Hematopoietic multipotent progenitor cell treated with erythropoietin and hydrocortisone succinate and interleukin-3 and kit ligand, for 15 days (in vitro differentiated cells): ENCODE measurements around the gene PBOV1.
"Not testable (repeated sequence)": the region's sequence is repeated elsewhere in the genome, so short reads cannot be mapped to it uniquely, and the experiment has no call there.

Experiments used
- DNase-seq: peaks from one replicate; pipeline ENCODE4 v3.0.0-alpha.2; 2015; ENCODE audit warnings: low spot score

PBOV1 gene

DNA sequence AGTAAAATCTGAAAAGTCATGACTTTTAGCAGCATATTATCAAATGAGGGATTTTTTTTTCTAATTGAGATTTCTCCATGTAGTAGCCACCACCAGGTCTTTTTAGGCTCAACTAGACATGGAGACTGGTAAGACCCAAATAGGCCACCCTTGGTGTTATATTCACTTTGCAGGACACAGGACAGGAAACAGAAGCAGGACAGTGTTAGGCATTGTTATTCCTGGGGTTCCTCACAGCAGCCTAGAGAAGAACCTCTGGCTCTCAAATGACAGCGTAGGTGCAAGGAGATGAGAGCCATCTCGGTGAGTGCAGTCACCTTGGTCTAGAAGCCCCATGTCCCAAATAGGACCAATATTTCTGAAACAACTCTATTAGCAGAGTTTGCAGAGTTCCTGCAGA is 19.2 kb upstream of the PBOV1 start:
- no peak for DNase-seq

DNA sequence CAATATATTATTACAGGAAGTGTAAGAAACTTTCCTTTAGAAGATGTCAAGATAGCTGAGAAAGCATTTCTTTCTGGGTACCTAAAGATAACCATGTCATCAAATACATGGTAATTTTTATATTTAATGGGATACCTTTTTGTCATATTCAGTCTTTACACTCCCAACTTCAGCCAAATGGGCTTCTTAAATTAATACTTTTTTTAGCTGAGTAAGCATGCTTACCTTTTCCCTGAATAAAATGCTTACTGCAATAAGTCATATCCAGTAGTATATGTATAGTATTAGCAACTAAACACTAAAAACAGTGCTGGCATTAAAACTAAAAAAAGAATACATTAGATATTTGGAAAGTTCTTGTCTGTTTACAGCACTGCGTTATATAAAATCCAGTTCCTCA is 17.4 kb upstream of the PBOV1 start:
- no peak for DNase-seq

DNA sequence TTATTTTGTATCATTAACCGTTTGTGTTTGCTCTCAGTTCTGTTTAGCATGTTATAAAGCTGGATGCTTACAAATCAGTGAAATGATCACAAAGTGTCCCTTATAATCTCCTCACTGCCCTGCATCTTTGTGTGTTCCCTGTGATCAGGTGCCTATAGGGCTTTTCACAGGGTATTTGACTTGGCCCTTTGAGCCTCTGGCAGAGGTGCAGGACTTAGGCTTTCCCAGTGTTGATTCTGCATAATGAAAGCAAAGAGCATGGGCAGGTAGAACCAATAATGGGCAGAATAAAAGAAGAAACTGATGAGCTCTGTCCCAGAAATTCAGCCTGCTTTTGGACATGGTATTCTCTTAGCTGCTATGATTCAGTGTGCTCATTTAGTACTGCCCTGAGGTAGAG is 16.9 kb upstream of the PBOV1 start:
- no peak for DNase-seq

DNA sequence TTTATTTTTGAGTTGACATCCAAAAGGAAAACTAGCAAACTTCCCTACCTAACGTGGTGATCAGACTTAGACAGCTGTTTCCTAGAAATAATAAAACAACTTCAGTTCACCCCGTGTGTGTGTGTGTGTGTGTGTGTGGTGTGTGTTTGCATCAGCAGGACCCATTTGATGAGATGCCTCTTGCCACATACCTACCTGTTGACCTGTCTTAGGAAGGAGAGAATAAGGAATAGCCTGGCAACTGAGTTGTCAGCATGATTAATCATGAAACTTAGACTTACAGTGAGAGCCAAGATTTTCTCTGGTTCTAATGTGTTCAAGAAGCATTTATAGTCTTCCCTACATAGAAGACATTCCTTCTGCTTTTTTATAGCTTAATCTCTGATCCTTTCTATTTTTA is 16.1 kb upstream of the PBOV1 start:
- no peak for DNase-seq

DNA sequence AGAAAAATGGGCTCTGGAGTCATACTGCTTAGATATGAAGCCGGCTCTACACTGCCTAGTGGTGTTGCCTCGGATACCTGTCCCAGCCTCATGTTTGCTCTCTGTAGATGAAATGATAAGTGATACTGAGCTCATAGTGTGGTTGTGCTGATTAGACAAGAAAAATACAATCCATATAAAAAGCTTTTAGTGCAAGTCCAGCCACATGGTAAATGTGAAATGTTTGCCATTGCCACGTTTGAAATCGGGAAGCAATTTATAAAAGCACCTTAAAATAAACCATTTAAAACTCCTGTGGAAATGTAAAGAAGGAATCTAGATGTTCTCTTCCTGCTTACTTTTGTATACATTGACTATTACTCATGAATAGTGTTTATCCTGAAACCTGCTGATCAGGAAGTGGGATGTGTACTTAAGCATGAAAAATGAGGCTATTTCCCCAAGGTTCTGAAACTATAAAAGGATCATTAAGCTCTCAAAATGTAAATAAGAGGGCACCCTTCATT is 13.1 kb upstream of the PBOV1 start:
- no peak for DNase-seq

DNA sequence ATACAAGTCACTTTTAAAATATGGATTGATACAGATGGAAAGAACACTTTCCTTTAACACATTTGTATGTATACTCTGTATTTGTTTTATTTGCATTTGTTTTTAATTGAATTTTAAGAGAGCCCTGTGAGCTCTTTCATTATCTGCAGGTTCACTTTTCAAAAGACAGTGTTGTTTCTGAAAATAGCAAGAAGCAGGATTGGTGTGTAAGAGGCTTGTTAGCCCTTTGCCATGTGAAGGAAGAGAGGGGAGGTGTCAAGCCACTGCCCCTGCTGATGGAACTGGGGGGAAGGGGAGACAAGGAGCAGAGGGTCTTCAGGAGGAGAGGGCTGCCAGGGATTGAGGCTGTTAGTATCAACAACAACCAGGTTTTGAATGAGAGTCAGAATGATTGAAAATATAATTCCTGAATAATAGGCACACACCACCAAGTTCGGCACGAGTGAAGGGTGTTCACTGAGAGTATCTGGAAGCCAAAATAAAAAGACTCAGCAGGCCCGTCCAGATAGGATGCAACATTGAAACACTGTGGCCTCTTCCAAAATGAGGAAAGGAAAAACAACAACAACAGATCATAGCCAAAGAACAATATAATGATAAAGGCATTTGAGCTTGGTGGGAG is 12.6 kb upstream of the PBOV1 start:
- DNase-seq = no peak

DNA sequence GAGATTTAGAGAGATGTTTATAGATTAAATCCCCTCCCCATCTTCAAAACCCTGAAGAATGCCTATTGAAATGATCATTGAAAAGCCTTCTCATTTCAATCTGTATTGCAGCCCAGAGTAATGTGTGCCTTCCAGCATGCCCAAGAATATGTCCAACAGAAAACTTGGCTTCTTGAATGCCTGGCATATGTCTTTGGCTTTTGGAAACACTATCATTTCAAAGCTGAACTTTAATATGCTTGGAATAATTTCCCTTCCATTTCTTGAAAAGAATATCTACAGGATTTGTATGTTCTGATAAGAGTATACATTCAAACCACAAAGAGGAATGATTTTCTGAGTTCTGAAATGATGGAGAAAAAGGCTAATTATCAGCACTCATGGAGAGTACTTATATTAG is 11.9 kb upstream of the PBOV1 start:
- no peak for DNase-seq

DNA sequence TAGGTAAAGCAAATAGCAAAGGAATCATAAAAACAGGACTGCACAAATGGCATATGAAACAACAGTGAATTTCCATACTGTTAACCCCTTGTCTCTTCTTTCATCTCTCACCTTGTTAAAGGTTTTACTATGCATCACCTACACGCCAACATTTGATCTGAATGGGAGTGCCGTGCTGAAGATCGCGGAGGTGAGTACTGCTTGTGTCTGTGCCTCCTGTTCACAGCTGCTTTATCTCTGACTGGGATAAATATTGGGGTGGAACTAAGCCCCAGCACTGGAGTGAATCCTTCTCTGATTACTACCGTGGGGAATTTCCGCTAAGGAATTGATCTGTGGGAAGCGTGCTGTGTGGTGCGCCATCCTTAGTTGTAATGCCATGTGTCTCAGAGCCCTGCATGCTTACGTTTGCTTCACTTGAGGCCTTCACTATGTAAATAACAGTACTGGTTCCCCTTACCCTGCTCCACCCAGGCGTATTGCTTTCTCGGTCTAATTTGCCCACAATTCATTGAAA is 11.4 kb upstream of the PBOV1 start:
- no peak for DNase-seq

DNA sequence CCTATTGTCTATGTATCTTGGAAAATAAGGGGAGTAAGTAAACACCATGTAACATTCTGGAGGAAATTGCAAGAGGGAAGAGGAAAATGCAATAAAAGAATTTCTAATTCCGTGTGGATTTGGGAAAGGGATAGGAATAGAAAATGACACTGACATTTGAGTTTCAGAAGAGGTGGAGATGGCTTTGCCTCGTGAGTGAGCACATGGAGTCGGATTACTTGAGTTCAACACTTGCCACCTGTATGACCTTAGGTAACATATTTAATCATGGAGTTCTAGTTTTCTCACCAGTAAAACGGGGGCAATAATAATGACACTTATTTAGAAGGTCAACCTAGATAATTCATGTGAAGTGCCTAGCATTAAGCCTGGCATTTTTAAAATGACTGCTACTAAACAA is 10.8 kb upstream of the PBOV1 start:
- DNase-seq = no peak

DNA sequence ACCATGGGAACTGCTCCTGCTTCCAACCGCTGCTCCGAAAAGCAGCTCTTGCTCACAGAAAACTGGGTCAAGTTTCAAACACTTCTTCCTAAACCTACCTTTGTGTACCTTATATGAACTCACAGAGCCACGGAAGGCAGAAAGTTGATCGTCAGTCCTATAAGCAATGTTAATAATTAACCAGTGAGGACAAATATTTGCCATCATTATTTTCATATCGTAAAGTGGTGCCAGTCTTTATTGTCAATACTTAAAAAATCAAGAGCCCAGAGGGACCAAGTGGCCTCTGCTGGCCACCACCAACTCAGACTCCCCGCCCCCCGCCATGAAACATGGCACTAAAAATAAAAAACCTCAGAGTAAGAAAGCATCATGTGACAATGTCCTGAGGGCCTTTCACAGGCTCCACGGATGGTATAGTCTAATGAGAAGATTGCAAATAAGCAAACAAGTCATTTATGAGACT is 9.1 kb upstream of the PBOV1 start:
- no peak for DNase-seq

DNA sequence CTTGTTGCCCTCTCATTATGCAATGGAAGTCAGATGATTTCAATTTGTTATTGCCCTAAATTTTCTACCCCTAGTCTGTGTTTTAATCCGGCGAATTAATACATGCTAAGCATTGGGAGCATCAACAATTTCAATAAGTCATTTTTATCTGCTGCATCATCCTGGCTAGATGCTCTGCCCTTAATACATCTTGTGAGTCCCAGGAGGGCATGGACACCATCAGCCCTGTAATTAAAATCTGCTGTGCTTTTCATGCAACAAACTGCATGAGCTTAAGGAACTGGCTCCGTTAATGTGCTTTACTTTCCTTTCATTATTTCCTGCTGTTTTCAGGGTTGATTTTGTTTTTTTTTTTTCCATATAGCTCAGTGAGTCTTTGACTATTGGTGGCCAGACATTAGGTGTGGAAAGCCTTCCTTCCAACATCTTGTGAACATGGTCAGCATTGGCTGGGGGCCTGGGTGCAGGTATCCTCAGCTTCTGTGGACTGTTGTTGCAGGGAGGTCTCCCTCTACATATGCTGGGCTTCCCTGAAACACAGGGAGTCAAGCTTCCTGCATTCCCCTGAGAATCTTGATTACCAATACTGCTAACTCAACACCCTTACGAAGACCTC is 8.5 kb upstream of the PBOV1 start:
- DNase-seq = no peak

DNA sequence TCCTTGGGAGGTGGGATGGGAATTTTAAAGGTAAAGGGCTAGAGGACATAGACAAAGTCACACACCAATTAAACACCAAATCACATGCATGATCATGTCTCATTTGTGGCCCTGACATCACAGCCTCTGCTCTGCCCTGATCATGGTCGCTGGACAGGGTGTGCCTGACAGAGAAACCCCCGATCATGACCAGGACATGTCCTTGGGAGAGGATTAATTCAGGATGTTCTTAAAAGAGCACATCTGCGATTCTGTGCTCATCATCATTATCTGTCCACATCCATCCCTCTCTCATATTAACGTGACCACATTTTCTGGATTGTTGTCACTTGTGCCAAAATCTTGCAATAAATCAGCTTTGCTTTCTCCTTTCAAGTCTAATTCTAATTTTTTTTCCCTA is 7.7 kb upstream of the PBOV1 start:
- no peak for DNase-seq

DNA sequence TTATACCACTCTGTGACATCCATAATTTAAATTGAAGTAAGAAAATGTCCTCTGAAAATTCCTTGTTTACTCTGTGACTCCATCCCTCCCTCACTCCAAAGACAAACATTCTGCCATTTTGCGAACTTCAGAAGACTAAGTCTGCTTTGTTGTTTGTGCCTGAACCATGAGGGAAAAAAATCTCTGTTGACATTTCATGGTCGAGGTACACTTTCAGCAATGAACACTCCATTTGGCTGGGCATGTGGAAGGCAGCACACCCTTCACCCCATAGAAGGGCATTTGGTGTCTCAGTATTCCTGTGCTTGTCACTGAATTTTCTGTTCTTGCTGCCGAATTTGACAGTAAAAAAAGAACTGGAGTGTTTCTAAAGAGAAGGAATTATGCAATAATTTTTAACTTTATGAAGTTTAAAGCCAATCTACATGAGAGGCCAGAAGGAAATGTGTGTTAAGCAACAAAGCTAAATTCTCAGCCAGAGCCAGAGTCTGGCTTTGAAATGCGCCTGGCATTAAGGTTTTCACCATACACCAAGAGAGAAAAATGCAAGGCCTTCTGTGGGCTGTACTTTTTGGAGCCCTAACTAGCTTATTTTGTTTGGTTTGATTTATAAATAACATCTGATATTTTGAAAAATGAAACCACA is 4.7 kb upstream of the PBOV1 start:
- DNase-seq = no peak

DNA sequence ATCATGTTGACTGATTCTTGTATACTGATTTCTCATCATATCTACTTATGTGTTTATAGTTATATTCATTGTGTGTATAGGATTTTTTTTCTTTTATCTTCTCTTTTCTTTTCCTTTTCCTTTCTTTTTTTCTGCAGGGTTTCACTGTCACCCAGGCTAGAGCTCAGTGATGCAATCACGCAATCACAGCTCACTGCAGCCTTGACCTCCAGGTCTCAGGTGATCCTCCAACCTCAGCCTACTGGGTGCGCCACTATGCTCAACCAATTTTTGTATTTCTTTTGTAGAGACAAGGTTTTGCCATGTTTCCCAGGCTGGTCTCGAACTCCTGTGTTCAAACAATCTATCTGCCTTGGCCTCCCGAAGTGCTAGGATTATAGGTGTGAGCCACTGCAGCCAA is 1.6 kb upstream of the PBOV1 start:
- DNase-seq = no peak

DNA sequence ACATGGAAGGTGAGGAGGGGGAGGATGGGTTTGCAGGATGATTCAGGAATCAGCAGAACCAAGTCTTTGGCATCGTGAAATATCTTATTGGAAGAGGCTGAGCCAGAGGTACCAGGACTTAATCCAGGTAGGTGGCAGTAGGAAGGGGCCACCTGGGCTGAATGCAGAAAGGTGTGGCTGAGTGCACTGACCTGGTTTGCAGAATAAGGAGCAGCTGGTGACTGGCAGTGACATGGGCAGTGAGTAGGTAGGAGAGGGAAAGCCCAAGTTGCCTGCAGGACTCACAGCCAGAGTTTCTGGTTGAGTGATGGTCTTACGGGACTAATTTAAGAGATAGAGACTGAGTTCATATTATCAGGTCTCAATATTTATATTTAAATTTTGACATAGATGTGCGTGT is 1.1 kb upstream of the PBOV1 start:
- no peak for DNase-seq

DNA sequence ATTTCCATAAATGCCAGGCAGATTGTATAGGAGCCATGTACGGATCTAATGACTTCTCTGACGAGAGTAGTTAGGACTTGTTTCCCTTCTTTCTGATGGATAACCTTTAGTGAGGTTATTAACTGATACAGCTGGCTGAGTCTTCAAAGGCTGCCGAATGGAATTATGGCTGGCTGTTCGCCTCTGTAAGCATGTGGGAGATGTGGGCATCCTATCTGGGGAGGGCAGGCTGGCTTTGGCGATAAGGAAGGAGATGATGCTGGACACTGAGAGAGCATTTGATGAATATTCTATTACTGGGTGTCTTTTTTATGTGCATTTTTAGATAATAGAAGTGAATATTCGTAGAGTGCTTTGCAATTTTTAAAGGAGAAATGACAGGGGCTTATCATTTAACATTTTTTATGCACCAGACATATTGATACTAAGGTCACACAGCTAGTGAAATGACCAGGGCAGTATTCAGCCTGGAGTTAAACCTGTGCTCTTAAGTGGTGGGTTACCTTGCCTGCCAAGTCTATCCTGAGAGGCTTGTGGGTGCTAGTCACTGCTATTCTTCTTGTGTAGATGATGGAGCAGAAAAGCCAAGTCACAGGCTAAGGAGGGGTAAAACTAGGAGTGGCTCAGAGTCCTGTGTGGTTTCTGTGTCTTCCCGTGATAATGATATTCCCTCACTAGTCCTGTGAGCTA is 3.1 kb downstream of the PBOV1 start:
- DNase-seq = no peak

DNA sequence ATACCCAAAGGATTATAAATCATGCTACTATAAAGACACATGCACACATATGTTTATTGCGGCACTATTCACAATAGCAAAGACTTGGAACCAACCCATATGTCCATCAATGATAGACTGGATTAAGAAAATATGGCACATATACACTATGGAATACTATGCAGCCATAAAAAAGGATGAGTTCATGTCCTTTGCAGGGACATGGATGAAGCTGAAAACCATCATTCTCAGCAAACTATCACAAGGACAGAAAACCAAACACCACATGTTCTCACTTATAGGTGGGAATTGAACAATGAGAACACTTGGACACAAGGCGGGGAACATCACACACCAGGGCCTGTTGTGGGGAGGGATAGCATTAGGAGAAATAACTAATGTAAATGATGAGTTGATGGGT is 5.8 kb downstream of the PBOV1 start:
- not testable (repeated sequence) for DNase-seq

DNA sequence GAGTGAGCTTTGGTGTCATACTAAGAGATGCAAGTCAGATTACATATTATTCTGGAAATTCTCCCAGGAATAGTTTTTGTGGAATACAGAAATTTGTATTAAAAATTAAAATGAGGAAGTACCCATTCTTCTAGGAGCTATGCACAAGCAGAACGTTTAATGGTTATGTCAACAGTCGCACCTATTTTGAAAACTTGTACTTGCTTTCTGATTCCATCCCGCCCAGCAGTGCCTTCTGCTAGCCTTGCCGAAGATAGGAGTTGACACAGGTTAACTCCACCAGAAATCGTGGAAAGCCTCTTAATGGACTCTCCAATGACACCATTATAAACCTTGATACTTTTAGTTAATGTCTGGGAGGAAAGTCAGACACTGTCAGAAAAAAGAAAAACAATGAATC is 6.7 kb downstream of the PBOV1 start:
- DNase-seq = no peak

DNA sequence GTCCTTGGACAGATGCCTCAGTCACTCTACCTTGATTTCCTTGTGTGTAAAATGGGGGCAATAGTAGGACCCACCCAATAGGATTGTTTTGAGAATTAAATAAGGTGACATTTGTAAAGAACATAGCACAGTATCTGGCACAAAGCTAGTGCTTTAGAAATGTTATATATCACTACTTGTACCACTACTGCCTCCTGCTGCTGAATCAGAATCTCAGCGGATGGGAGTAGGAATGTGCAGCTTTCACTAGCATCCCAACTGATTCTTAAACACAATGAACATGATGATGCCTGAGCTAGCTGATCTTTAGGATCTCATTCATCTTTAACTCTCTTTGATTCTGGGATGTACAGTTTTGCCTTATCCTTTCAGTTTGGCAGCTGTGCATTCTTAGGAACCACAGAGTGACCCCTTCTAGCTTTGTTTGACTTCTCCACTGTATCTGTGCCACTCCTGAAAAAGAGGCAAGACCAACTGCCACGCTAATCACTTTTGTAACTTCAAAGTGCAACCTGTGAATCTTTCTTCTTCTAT is 7.2 kb downstream of the PBOV1 start:
- DNase-seq = no peak

DNA sequence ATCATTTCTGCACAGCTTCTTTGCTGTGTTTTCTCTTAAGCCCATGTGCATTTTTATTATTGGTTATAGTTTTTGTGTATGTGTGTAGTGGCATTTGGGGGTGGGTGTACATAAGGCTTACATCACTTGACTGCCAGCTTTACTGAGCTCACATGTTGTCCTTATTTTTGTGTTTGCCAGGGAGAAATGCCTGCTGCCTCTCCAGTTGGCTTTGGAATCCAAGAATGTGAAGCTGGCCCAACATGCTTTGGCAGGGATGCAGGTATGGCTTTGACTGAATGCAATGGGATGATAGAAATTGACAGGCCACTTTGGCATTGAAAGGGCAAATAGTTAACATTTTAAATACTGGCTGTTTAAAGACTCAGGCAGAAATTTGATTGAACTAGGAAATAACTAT is 11.4 kb downstream of the PBOV1 start:
- DNase-seq = no peak

DNA sequence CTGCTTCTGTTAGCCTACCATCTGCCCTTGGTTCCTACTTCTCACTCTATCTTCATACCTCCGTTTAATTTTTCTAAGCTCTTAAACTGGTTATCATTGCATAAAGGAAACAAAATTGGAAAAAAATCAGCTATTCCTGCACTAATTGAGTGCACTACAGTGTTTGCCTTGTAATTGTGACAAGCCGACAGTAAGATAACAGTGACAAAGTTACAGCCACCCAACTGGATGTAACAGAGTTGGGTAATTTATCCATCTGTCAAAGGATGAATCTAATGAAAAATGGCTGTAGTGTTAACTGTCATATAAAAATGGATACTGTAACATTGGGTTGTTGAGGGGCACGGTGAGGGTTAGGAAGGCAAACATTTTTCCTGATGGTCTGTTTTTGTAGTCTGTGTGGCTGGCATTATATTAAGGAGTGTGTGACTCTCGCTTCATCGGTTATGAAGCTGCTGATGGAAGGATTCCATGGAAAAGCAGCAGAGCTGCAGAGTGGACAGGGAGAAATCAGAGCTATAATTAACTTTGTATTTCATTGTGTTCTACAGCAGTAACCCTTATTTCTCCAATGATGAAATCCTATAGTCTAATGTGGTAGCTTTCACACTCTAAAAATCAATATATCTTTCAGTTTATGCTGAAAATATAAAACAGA is 12.7 kb downstream of the PBOV1 start:
- DNase-seq = no peak

DNA sequence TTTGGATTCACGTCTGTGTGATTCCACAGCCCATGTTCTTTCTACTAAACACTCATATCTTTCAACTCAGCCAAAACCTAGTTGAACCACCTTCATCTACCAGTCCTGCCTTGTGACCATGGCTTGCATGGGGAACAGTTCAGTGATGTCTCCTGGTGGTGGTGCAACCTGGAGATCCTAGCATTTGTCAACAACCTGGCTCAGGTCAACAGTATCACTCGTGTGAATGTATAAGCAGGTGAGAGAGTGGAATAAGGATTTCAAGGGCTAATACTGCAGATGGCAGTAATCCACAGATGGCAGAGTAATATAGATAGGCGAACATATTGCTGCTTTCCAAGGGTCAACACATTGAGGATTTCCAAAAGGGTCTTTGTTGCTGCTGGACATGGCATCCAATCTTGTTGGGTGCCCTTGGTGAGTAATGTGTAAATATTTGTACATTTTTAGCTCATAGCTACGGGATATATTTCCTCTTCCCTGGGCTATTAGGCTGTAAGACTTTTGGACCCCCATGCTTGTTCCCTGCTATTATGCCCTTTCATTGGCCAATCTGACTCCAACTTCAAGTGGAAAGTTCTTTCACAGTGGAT is 13.4 kb downstream of the PBOV1 start:
- DNase-seq = no peak
